Activated CD4-positive, alpha-beta T cell treated with anti-CD3 and anti-CD28 coated beads for 36 hours (primary cell): Measurements from ENCODE around the gene CANX. TPM values are rescaled to one million over a fixed set of nuclear protein-coding genes. Genes with fewer than 3 reads are reported as not detected.
A peak's percentile ranks its signal among the peaks of the same experiment; 100 is the strongest.
"Not testable (repeated sequence)": the region's sequence is repeated elsewhere in the genome, so short reads cannot be mapped to it uniquely, and the experiment has no call there.

ENCODE experiments used
- ATAC-seq: fragments of 200-7000 bp; cut with Tn5 transposase; one replicate; pipeline ENCODE4 v1.10.0; 2021; ENCODE audit warnings: mild to moderate bottlenecking, moderate library complexity
- CTCF ChIA-PET: fragments of 350-600 bp; sonication (Branson Sonifier 250); formaldehyde crosslinking; loops from one replicate; lab custom pipeline; 2021; ENCODE audit warnings: antibody characterized with exemption; lab: Charles Lee
- POLR2A ChIA-PET: fragments of 350-600 bp; sonication (Branson Sonifier 250); formaldehyde crosslinking; loops from one replicate; lab custom pipeline; 2021; ENCODE audit warnings: antibody characterized with exemption, inconsistent platforms; lab: Charles Lee
- DNase-seq: peaks from one replicate; pipeline ENCODE4 v3.0.0-alpha.2; 2020
- H3K27ac Mint-ChIP-seq: one replicate; pipeline ENCODE4 v1.8.0; 2021; ENCODE audit warnings: mixed read lengths
- H3K27me3 Mint-ChIP-seq: one replicate; pipeline ENCODE4 v1.8.0; 2021; ENCODE audit warnings: mixed read lengths
- H3K36me3 Mint-ChIP-seq: one replicate; pipeline ENCODE4 v1.8.0; 2021; ENCODE audit warnings: low read depth, mixed read lengths
- H3K4me1 Mint-ChIP-seq: one replicate; pipeline ENCODE4 v1.8.0; 2021; ENCODE audit warnings: mixed read lengths
- H3K4me3 Mint-ChIP-seq: one replicate; pipeline ENCODE4 v1.8.0; 2021; ENCODE audit warnings: mild to moderate bottlenecking, moderate library complexity, mixed read lengths
- H3K9me3 Mint-ChIP-seq: one replicate; pipeline ENCODE4 v1.8.0; 2021; ENCODE audit warnings: low read depth, mixed read lengths
- intact Hi-C, 2 experiments: fragments of 100-400 bp; cut with DNase I in 1 of 2; cut with micrococcal nuclease in 1 of 2; formaldehyde crosslinking; loops; one replicate each; pipeline versions ENCODE4 v1.14.2 to v1.15.1; 2022 to 2024; cut with DNase I, micrococcal nuclease
- total RNA-seq, 2 experiments: library from RNA; stranded (reverse); gene quantifications; one replicate each; pipeline ENCODE4 v1.2.3, GENCODE V29; 2021

The CANX gene
- total RNA-seq, 2 experiments from 2014 or later, result 472 to 554 TPM

DNA sequence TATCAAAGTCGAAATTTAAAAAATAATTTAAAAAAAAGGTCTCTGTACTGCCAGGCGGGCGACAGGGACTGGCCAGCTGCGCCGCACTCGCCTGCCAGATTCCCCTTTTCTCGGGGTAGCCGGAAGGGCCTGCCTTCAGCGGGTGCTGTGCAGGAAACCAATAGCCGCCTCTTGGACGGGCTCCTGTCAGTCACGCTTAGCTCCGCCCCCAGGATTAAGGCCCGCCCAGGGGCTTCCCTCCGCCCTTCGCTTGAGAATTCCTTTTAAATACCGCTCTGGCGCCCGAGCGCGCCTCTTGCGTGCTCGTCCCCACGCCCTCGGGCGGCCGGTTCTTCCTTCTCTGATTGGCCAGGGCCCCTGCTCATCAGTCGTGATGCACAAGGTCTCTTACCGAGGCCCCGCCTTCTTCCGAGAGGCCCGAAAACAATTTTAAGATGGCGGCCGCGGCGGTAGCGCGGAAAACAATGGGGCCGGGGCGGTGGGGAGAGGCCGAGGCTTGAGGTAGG is 33.7 kb downstream of the CANX start, which contains the start of gene MAML1:
MAML1 (plus strand) TSS at position 411 of the 506 bp plus-strand sequence. CDS start 291 bp downstream, outside the sequence.
- peak; percentile 95 for ATAC-seq
- H3K36me3 Mint-ChIP-seq, result peaks cover 42% of the 10 kb centered on the region
- peak within 1 kb of the TSS; percentile 94 for H3K27ac Mint-ChIP-seq

DNA sequence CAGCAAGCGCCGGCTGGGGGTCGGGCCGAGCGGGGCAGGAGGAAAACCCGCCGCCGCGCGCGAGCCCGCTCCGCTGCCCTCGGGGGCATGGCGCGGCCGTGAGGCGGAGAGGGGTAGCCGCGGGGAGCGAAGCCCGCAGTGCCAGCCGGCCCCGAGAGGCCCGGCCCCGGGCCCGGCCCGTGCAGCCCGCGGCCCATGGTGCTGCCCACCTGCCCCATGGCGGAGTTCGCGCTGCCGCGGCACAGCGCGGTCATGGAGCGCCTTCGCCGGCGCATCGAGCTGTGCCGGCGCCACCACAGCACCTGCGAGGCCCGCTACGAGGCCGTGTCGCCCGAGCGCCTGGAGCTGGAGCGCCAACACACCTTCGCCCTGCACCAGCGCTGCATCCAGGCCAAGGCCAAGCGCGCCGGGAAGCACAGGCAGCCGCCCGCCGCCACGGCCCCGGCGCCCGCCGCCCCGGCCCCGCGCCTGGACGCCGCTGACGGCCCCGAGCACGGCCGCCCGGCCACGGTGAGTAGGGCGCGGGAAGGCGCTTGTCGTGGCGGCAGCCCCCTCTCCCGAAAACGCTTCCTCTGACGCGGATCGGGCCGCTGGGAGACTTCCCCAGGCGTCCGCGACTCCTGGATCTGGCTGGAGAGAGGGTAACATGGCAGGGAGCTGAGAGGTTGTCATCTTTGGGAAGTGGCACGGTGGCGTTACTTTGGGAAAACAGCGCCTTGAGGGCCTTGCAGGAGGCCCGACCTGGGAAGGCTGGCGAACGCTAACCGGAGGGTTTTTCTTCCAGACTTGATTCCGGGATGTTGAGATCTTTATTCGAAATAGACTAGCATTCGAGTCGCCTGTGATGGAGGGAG is 34.4 kb downstream of the CANX start:
- ChIA-PET POLR2A (interaction anchor here (0.5 to 1.7 kb wide), 8 partner anchors 31 to 174 kb away, joined by 3 to 9 read pairs (median 4); partner anchors contain the start of gene SQSTM1), CTCF (interaction anchor here (0.7 to 1.4 kb wide), 3 partner anchors 17 to 69 kb away, joined by 3 to 9 read pairs (median 4); no protein-coding TSS in a partner anchor)
- intact Hi-C loops, result loop anchor here (1.0 to 10.0 kb wide), 13 partner anchors 35 to 1108 kb away; partner anchors contain the start of genes CANX (in 2 of the 2), HNRNPH1 (in 2 of the 2), CLK4 (in 1 of the 2) and MAPK9 (in 1 of the 2)
- Mint-ChIP-seq H3K4me3 (peak overlapping the region; percentile 92), H3K27ac (peak overlapping the region; percentile 94), H3K9me3 (no peaks in the 10 kb centered on the region), H3K36me3 (peaks cover 39% of the 10 kb centered on the region), H3K27me3 (no peaks in the 10 kb centered on the region), H3K4me1 (peaks cover 49% of the 10 kb centered on the region)
- ATAC-seq, result peak; percentile 11
- peak; percentile 68 for DNase-seq

More for the DNA sequence above, 33.7 kb downstream of the CANX start, which contains the start of gene MAML1:
- DNase-seq, result peak; percentile 99
- no peaks in the 10 kb centered on the region for H3K9me3 Mint-ChIP-seq
- intact Hi-C loops, result loop anchor here (1.0 to 10.0 kb wide), 13 partner anchors 34 to 1108 kb away; partner anchors contain the start of genes CANX (in 2 of the 2), HNRNPH1 (in 2 of the 2), CLK4 (in 1 of the 2) and MAPK9 (in 1 of the 2)
- no peaks in the 10 kb centered on the region for H3K27me3 Mint-ChIP-seq
- H3K4me3 Mint-ChIP-seq, result peak within 1 kb of the TSS; percentile 92
- CTCF ChIA-PET, result interaction anchor here (0.7 to 1.8 kb wide), 13 partner anchors 12 to 109 kb away, joined by 3 to 9 read pairs (median 4); partner anchors contain the start of gene HNRNPH1
- POLR2A ChIA-PET, result interaction anchor here (0.5 to 1.7 kb wide), 12 partner anchors 28 to 173 kb away, joined by 3 to 13 read pairs (median 4); partner anchors contain the start of gene HNRNPH1
- peaks cover 43% of the 10 kb centered on the region for H3K4me1 Mint-ChIP-seq

DNA sequence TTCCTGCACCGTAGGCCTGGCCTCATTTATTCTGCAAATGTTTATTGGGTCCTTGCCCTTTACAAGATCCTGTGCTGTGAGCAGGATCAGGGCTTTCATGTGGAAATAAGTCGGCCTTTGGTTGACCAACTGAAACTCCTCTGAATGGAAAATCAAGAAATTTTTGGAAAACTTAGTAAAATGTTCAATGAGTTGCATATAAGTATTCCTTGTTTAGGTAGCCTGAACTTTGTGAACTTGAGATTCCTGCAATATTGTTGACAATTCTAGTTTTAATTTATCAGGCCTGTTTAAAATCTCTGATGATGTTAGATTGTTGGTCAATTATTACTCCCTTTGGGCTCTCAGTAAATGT is 35.0 kb downstream of the CANX start:
- H3K4me3 Mint-ChIP-seq, result peak overlapping the region; percentile 92
- DNase-seq, result no peak
- no peak for ATAC-seq
- ChIA-PET POLR2A (no interaction called here), CTCF (no interaction called here)
- peaks cover 41% of the 10 kb centered on the region for H3K36me3 Mint-ChIP-seq
- peak overlapping the region; percentile 94 for H3K27ac Mint-ChIP-seq
- peaks cover 55% of the 10 kb centered on the region for H3K4me1 Mint-ChIP-seq
- intact Hi-C loops, result loop anchor here in 1 of 2 experiments (2.0 to 10.0 kb wide), 4 partner anchors 73 to 1109 kb away; partner anchors contain the start of genes CLK4, MGAT4B and RUFY1
- no peaks in the 10 kb centered on the region for H3K9me3 Mint-ChIP-seq
- H3K27me3 Mint-ChIP-seq, result no peaks in the 10 kb centered on the region

DNA sequence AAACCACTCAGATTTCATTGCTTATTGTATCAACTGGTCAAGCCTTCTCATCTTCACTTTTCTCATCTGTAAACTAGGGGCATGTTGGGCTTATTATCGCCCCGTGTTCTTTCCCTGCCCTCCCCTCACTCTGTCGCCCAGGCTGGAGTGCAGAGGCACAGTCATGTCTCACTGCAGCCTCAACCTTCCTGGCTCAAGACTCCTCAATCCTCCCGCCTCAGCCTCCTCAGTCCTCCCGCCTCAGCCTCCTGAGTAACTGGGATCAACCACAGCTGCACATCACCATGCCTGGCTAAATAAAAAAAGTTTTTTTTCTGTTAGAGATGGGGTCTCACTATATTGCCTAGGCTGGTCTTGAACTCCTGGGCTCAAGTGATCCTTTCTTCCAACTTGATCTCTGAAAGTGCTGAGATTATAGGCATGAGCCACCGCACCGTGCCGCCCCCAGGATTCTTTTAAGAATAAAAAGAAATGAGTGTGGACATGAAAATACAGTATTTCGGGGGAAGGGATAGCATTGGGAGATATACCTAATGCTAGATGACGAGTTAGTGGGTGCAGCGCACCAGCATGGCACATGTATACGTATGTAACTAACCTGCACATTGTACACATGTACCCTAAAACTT is 35.9 kb downstream of the CANX start:
- CTCF ChIA-PET, result interaction anchor here (1.6 kb wide), 2 partner anchors 21 to 28 kb away, joined by 3 to 7 read pairs; no protein-coding TSS in a partner anchor
- Mint-ChIP-seq H3K36me3 (peaks cover 42% of the 10 kb centered on the region), H3K9me3 (no peaks in the 10 kb centered on the region), H3K27me3 (no peaks in the 10 kb centered on the region), H3K27ac (peak overlapping the region; percentile 65), H3K4me3 (peak overlapping the region; percentile 92), H3K4me1 (peaks cover 60% of the 10 kb centered on the region)
- intact Hi-C loops, result loop anchor here in 1 of 2 experiments (10.0 kb wide), 1 partner anchor 1110 kb away; the partner anchor contains the start of gene CLK4
- POLR2A ChIA-PET, result no interaction called here
- ATAC-seq (no peak), DNase-seq (peak; percentile 17)

DNA sequence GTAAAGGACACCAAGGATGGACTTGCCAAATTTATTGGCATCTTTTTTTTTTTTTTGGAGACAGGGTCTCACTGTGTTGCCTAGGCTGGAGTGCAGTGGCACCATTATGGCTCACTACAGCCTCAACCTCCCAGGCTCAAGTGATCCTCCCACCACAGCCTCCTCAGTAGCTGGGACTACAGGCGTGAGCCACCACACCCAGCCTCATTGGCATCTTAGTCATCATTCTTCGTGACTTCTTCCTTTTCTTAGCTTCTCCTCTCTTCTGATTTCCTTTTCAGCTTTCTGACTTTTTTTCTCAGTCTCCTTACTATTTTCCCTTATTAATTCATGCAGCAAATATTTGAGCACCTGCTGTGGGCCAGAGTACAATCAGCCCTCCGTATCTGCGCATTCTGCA is 40.0 kb downstream of the CANX start:
- H3K9me3 Mint-ChIP-seq, result no peaks in the 10 kb centered on the region
- H3K36me3 Mint-ChIP-seq, result peaks cover 37% of the 10 kb centered on the region
- peaks cover 57% of the 10 kb centered on the region for H3K4me1 Mint-ChIP-seq
- intact Hi-C loops, result loop anchor here in 1 of 2 experiments (10.0 kb wide), 1 partner anchor 1114 kb away; the partner anchor contains the start of gene CLK4
- no peak overlapping the region for H3K4me3 Mint-ChIP-seq
- peak overlapping the region; percentile 45 for H3K27ac Mint-ChIP-seq
- POLR2A ChIA-PET, result interaction anchor here (0.6 to 0.7 kb wide), 2 partner anchors 21 to 23 kb away, joined by 3 to 7 read pairs; no protein-coding TSS in a partner anchor
- CTCF ChIA-PET, result interaction anchor here (0.6 to 2.4 kb wide), 6 partner anchors 12 to 74 kb away, joined by 3 to 14 read pairs (median 4); no protein-coding TSS in a partner anchor
- no peak for DNase-seq
- H3K27me3 Mint-ChIP-seq, result no peaks in the 10 kb centered on the region
- no peak for ATAC-seq

DNA sequence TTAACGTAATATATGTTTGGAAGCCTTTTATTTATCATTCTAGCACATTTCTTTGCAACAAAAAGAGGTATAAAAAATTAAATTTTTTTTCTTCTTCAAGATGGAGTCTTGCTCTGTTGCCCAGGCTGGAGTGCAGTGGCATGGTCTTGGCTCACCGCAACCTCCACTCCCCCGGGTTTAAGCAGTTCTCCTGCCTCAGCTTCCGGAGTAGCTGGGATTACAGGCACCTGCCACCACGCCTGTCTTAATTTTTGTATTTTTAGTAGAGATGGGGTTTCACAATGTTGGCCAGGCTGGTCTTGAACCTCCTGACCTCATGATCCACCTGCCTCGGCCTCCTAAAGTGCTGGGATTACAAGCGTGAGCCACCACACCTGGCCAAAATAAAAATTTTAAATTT is 45.3 kb downstream of the CANX start:
- DNase-seq, intact Hi-C loops, H3K4me3 Mint-ChIP-seq, H3K27ac Mint-ChIP-seq, H3K27me3 Mint-ChIP-seq, ATAC-seq, H3K9me3 Mint-ChIP-seq: not testable (repeated sequence)
- CTCF ChIA-PET, result interaction anchor here (0.7 to 1.3 kb wide), 2 partner anchors 19 to 23 kb away, joined by 3 to 5 read pairs; no protein-coding TSS in a partner anchor
- POLR2A ChIA-PET, result interaction anchor here (0.6 kb wide), 1 partner anchor 130 kb away, joined by 5 read pairs; no protein-coding TSS in a partner anchor
- peaks cover 28% of the 10 kb centered on the region for H3K4me1 Mint-ChIP-seq
- H3K36me3 Mint-ChIP-seq, result peaks cover 21% of the 10 kb centered on the region

DNA sequence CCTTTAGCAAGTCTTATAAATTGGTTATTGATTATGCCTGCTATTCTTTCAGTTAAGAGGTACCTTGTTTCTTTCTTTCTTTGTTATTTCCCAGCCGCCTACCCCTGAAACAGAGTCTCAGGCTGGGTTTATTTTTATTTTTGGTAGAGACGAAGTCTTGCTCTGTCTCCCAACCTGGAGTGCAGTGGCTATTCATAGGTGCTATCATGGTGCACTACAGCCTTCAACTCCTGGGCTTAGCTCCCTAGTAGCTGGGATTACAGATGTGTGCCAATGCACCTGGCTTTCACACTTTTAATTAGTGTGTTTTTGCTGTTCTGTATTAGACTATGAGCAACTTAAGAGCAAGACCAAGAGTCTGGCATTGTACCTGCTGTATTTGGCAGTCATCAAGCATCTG is 48.1 kb downstream of the CANX start:
- intact Hi-C loops, result no loop called here
- ATAC-seq (no peak), DNase-seq (no peak)
- Mint-ChIP-seq H3K4me1 (peaks cover 17% of the 10 kb centered on the region), H3K36me3 (peaks cover 11% of the 10 kb centered on the region), H3K27ac (no peak overlapping the region), H3K27me3 (no peaks in the 10 kb centered on the region), H3K9me3 (no peaks in the 10 kb centered on the region), H3K4me3 (no peak overlapping the region)
- ChIA-PET CTCF (no interaction called here), POLR2A (no interaction called here)

DNA sequence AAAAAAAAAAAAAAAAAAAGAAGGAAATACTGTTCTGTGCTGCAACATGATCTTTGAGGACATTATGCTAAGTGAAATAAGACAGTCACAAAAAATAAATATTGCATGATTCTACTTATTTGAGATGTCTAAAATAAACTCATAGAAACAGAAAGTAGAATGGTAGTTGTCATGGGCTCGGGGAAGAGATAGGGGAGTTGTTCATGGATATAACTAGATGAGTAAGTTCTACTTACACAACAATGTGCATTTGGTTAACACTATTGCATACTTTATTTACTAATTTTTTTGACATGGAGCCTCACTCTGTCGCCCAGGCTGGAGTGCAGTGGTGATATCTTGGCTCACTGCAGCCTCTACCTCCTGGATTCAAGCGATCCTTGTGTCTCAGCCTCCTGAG is 49.0 kb downstream of the CANX start:
- DNase-seq (no peak), ATAC-seq (no peak)
- Mint-ChIP-seq H3K4me3 (no peak overlapping the region), H3K36me3 (peaks cover 11% of the 10 kb centered on the region), H3K4me1 (peaks cover 15% of the 10 kb centered on the region), H3K27ac (peak overlapping the region; percentile 37), H3K9me3 (no peaks in the 10 kb centered on the region), H3K27me3 (no peaks in the 10 kb centered on the region)
- intact Hi-C loops, result no loop called here
- CTCF ChIA-PET, result no interaction called here
- POLR2A ChIA-PET, result no interaction called here

DNA sequence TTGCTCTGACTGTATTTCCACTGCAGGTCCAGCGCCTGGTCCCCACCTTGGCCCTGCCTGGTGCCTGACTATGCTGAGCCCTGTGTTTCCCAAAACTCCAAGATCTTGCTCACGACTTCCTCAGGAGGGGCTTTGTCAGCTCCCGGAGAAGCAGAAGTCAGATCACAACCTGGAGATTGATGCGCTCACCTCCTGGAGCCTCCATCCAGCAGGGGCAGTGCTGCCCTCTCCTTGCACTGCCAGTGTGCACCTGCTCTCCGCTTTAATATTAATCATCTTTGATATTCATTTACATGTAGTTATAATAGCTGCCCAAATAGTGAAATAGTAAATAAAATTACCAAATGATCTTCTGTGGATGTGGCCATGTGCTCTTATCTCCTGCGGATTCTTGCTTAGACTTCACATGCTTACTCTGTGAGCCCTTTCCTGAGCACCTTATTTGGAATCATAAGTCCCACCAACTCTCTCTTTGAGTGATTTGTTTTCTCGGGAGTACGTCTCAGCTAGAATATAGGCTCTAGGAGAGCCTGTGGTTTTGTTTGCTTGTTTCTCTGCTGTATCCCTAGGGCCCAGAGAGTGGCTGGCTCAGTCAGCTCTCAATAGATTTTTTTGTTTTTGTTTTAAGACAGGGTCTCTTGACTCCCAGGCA is 51.2 kb downstream of the CANX start:
- intact Hi-C loops, result no loop called here
- no peaks in the 10 kb centered on the region for H3K27me3 Mint-ChIP-seq
- no peak overlapping the region for H3K4me3 Mint-ChIP-seq
- DNase-seq (no peak), ATAC-seq (no peak)
- POLR2A ChIA-PET, result interaction anchor here (0.6 kb wide), 1 partner anchor 32 kb away, joined by 7 read pairs; no protein-coding TSS in a partner anchor
- CTCF ChIA-PET, result interaction anchor here (0.6 to 2.4 kb wide), 3 partner anchors 11 to 76 kb away, joined by 3 to 13 read pairs (median 4); no protein-coding TSS in a partner anchor
- no peaks in the 10 kb centered on the region for H3K9me3 Mint-ChIP-seq
- H3K4me1 Mint-ChIP-seq, result peaks cover 33% of the 10 kb centered on the region
- peaks cover 14% of the 10 kb centered on the region for H3K36me3 Mint-ChIP-seq
- H3K27ac Mint-ChIP-seq, result no peak overlapping the region

DNA sequence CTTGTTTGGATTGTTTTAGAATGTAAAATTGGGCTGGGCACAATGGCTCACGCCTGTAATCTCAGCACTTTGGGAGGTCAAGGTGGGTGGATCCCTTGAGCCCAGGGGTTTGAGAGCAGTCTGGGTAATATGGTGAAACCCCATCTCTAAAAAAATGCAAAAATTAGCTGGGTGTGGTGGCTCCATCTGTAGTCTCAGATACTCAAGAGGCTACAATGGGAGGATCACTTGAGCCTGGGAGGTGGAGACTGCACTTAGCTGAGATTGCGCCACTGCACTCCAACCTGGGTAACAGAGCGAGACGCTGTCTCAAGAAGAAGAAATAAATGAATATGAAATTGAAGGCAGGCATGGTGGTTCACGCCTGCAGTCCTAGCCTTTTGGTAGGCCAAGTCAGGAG is 55.2 kb downstream of the CANX start:
- ChIA-PET CTCF (interaction anchor here (0.6 to 1.2 kb wide), 2 partner anchors 9 to 12 kb away, joined by 3 to 7 read pairs; no protein-coding TSS in a partner anchor), POLR2A (no interaction called here)
- no peaks in the 10 kb centered on the region for H3K27me3 Mint-ChIP-seq
- no peaks in the 10 kb centered on the region for H3K9me3 Mint-ChIP-seq
- DNase-seq (no peak), ATAC-seq (no peak)
- intact Hi-C loops, result no loop called here
- H3K27ac Mint-ChIP-seq, result peak overlapping the region; percentile 71
- peaks cover 39% of the 10 kb centered on the region for H3K4me1 Mint-ChIP-seq
- no peak overlapping the region for H3K4me3 Mint-ChIP-seq
- H3K36me3 Mint-ChIP-seq, result peaks cover 10% of the 10 kb centered on the region
